COLO668 (cell line): Measurements from ENCODE around the gene GPA33.

Experiments used
- DNase-seq: peaks from one replicate; lab custom pipeline; 2025; ENCODE audit not compliant: unreplicated experiment; lab: John Stamatoyannopoulos, UW

GPA33 gene

DNA sequence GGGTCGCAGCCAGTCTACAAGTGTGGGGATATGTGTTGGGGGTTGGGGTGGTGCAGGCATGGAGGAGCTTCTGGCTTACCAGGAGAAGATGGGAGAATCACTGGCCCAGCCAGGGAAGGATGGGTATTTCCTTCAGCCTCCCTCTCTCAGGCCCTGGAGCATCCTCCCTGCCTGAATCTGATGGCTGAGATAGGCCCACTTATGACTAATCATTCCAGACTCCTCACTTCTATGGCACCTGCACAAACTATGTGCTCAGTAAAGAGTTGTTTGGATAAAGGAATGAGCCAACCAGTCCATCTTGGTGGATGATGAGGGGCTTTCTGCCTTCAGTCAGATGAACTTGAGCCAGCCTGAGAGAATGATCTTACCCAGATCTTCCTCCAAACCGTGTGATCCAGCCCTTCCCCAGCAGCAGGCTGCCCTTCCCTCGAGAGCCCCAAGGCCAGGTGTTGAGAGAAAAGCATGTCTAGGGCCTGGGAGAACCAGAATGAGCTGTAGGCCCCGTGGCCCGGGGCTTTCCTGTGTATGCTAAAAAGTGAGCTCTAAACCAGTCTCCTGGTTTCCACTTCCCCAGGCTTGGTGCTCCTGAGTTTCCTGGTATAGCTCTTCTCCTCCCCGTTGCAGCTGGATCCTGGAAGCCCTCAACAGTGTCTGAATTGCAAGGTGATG lies 1.3 kb downstream of the GPA33 start:
- no peak for DNase-seq

DNA sequence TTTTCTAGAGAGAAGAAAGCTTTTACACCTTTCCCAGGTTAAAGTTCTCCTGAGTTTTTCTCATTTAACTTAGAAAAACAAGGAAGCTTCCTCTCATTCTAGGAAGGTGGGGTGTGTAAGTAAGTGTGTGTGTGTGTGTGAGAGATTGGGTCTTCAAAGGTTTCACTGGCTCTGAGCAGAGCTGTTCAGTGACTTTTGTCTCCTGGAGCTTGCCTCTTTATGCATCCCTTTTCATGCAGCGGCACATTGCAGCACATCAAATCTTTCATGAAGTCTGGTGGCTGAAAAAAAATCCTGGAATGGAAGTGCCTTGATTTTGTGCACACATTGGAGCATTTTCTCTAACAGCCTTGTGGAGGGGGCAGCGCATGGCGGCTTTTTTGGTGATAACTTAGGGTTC lies 3.4 kb downstream of the GPA33 start:
- no peak for DNase-seq

- DNase-seq, result peak; percentile 28
These were observed 4.1 kb downstream of the GPA33 start for GRCh38 chr1:167086033-167086432.

DNA sequence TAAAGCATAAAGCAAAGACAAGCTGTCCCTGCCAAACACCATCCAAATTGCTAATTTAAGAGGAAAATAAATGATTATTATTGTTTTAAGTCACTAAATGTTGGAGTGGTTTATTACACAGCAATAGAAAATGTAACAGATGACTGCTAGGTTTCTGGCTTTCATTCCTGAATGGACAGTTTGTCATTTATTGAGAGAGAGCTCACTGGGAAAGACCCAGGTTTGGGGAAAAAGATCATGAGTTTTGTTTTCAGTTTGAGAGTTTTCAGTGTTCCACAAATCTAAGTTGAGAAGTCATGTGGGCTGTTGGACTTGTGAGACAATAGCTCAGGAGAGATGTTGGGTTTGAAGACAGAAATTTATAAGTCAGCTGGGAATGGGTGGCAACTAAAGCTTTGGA lies 5.4 kb downstream of the GPA33 start:
- no peak for DNase-seq

- no peak for DNase-seq
These were observed 6.3 kb downstream of the GPA33 start for GRCh38 chr1:167083871-167084270.

DNA sequence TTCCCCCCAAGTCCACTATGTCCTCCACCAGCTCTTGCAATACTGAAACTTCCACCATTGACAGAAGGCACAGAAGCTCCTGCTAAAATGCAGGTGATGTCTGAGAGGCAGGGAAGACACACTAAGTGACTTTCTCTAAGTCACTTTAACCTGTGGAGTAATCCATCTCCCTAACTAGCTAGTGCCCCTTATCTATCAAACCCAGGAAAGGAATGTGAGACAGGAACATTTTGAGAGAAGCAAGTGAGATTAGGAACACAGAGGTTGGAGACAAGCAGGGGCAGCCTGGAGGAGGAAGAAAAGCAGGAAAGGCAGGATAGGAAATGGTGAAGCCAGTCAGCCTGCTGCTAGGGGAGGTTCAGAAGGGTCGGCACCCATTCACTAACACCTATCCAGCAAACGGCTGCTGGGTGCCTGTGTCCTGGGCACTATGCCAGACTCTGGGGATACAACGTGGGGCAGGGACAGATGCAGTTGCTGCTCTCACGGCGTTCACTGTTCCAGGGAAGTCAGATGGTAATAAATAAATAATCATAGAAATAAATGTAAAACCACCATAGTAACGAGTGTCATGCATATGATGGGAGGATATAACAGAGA lies 7.0 kb downstream of the GPA33 start:
- peak; percentile 78 for DNase-seq

GRCh38 chr1:167082511-167083027 lies 7.6 kb downstream of the GPA33 start:
- DNase-seq, result peak; percentile 72

- no peak for DNase-seq
These were observed 8.5 kb downstream of the GPA33 start for GRCh38 chr1:167081594-167082156.

GRCh38 chr1:167077868-167078210 lies 12.3 kb downstream of the GPA33 start:
- DNase-seq, result no peak

DNA sequence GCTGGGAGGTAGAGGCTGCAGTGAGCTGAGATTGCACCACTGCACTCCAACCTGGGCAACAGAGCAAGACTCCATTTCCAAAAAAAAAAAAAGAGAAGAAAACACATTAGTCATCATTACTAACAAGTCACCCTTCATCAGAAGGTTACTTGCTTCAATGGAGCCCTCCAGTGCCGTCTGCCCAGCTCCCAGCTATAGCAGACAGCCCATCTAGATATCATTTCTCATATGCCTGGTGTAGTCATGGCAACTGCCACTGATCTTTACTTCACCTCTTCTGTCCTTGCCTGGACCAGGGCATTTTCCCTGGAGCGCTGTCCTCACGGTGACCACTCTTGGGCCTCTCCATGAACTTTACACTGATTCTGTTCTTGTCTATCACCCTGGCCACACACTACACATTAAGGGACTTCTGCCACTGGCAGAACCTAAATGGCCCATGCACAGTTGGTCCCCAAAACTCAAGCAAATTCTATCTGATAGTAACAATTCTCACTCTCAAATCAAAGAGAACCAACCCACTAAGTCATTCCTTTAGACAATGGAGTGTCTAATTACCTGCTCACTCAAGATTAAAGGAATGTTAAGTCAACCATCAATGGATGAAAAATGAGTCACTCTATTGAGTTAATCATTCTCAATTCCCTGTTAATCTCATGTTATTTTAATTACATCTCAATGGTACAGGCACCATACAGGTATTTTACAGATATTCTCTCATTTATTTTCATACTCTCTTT lies 12.9 kb downstream of the GPA33 start:
- no peak for DNase-seq

DNA sequence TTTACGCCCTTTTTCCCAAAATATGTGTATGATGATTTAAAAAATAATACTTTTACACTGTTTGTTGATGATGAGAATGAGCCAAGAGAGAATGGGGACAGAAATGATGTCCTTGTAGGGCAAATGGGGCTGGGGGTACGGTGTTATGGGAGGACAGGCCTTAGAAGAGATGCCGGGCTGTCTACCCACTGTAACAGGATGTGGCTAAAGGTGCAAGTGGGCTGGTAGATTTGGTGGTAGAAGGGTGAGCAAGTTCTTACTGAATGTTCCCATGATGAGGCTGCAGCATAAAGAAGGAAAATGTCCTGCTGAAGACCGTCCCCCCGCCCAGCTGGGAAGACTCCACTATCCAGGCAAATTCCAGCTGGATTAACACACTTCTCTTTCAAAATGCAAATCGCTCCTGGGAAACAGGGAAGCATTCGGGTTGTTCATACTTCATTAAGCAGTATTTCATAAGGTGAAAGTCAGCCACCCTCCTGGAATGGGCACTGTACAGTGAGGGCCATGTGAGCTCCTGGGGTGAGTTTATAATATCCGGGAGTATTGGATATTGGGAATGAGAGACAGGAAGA lies 14.0 kb downstream of the GPA33 start:
- no peak for DNase-seq

- no peak for DNase-seq
These were observed 18.9 kb downstream of the GPA33 start for GRCh38 chr1:167071286-167071685.

GRCh38 chr1:167068761-167069160 lies 21.4 kb downstream of the GPA33 start:
- no peak for DNase-seq

GRCh38 chr1:167067904-167068303 lies 22.3 kb downstream of the GPA33 start:
- no peak for DNase-seq

DNA sequence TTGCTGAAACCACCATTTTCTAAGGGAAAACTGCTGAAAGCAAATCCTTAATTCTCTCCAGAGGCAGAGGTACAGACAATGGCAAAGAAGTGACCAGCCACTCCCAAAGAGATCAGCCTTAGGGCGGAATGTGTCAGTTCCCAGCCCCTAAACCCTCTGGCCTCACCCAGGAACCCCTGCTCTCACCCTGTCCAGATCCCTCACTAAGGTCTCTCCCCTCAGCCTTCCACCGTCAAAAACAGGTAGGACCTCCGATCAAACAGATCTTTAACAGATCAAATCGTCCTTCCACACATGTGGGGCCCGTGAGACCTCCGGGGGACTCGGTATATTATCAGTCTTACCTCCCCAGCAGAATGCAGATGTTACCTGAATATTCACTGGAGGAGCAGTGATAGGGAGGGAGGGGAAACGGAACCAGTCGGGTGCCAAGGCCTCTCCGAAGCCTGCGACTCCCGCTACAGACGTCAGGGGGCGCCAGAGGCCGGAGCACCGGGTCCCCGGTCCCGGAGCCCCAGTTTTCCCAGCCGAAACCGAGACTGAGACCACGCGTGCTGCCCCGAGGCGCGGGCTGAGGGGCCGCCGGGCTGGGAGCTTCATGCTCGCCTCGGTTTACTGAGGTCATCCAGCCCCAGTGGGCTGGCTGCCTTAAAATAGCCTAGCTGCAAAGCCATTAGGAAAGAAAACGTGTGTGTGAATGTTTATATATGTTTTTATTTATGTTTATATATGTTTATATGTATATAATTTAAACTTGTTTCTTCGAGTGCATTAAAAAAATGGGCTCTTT lies 23.6 kb downstream of the GPA33 start:
- peak; percentile 82 for DNase-seq

- peak; percentile 86 for DNase-seq
These were observed 24.7 kb downstream of the GPA33 start for GRCh38 chr1:167065471-167065870.

GRCh38 chr1:167064621-167065020 lies 25.6 kb downstream of the GPA33 start:
- no peak for DNase-seq

DNA sequence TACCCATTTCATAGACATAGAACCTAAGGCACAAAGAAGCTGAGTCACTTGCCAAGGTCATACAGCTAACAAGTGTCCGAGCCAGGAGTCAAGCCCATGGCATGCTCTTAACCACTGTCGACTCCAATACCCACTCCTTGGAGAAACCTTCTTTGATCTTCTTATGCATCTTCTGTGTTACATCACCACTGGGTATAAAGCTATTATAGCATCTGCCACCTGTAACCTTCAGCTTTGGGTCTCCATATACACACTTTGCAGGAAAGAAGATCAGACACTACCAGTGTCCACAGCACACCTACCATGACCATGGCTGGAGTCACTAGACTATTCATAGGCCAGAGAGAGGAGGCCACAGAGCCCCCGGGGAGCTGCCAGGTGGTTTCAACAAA lies 29.1 kb downstream of the GPA33 start:
- DNase-seq, result no peak

DNA sequence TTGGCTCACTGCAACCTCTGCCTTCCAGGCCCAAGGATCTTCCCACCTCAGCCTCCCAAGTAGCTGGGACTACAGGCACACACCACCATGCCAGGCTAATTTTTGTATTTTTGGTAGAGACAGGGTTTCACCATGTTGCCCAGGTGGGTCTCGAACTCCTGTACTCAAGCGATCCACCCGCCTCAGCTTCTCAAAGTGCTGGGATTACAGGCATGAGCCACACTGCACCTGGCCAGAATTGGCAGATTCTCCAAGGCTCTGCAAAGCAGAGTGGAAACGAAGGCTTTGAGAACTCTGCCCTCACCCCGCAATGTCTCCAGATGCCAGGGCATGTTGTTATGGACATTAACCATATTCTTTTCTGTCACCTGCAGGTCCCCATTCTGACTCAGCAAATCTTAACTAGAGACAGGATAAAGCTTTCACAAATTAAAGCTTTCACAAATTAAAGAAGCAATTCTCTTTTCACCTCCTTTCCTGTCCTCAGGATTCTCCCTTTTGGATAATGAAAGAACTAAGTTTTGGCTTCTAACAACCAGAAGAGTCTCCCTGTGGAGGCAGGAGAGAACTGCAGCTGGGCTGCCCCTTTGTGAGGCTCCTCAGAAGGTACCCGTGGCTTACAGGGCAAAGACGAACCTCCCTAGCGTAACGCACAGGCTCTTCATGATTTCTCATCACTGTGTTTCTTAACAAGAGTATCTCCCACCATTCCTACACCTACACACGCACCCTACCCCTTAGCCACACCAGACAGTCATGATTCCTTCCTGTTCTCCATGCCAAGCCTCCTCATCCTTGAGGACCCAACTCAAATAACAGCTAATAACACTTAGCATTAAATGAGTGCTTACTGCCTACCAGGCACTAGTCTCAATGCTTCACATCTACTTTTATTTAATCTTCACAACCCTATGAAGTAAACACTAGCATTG lies 29.8 kb downstream of the GPA33 start:
- no peak for DNase-seq

DNA sequence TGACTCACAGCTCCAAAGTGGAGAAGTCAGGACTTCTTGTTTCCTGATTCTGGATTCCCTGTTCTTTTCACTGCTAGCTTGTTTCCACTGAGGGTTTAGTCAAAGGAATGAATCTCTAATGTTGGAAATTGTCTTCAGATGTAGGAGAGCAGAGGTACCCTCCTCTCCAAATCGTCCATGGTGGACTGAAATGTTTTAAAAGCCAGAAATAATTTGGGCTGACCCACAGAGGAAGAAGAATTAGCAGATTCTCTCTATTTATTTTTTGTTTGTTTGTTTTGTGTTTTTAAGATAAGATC lies 30.4 kb downstream of the GPA33 start:
- DNase-seq, result no peak
